GM18505 (cell line): ENCODE measurements around the gene NAV2.

ENCODE experiments used
- ATAC-seq: cut with Tn5 transposase; IDR thresholded peaks from one replicate; pipeline ENCODE4 v1.9.1; 2021; ENCODE audit not compliant: unreplicated experiment
- POLR2A ChIP-seq: IDR thresholded peaks from 4 replicates; pipeline ENCODE4 v1.6.1; 2011; ENCODE audit warnings: borderline replicate concordance; ENCODE audit not compliant: insufficient read depth, insufficient read length; ENCODE audit errors: extremely low read depth

The NAV2 gene

DNA sequence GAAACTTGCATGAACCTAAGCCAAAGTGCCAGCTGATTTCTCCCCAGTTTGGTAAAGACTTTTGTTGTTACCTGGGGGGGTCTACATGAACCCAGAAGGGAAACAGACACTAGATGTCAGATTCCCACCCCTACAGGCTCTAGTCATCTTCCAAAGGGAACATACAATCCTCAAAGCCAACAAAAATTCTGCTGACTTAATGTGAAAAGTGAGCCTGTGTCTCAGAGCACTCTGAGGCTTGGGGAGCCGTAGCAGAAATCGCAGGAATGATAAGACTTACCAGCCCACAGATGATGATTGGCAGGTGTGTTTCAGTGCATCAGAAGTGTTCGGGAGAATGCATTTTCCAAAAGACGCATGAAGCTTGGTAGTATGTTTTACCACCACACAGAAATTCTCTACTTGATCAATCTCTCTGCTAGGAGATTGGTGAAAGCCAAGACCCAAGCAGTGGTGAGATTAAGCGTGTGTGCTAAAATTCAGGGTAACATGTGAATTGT is 260.5 kb downstream of the NAV2 start:
- TF ChIP-seq POLR2A, result no peak
- ATAC-seq, result no peak

DNA sequence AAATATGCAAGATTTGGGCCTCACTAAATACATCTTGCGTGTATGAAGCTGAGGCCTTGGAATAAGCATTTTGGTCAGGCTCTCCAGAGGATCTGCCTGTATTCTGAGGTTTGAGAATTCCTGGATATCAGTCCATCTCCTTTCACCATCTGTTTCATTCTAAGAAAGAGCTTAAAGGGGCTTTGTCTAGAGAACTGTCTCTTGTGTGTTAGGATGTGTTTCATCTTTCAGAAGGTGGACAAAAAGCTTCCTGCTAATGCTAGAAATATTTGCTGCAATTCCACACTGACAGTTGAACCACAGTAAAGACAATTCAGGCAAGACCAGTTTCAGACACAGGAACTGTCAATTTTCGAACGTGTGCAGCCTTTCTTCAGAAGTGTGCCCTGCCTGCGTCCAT is 262.2 kb downstream of the NAV2 start:
- TF ChIP-seq POLR2A, result no peak
- no peak for ATAC-seq

DNA sequence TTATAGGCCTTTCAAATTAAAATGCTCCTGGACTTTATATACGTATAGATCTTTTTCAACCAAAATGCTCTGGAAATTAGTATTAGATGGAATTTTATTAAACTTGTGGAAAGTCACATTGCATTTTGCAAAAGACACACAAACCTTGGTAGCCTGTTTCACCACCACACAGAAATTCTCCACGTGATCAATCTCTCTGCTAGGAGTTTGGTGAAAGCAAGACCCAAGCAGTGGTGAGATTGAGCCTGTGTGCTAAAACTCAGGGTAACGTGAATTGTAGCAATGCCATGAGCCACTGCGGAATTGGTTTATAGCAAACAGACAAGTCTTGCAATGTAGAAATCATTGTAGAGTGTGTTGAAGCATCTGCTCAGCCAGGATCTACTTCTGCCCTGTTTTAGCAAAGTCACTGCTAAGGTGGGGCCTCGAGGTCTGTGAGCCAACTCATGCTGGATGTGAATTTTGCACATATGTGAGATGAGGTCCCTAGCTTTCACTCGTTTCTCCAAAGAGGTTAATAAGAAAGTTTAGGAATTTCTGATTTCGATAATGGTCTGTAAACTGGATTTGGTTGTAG is 262.9 kb downstream of the NAV2 start:
- no peak for ATAC-seq
- no peak for TF ChIP-seq POLR2A

DNA sequence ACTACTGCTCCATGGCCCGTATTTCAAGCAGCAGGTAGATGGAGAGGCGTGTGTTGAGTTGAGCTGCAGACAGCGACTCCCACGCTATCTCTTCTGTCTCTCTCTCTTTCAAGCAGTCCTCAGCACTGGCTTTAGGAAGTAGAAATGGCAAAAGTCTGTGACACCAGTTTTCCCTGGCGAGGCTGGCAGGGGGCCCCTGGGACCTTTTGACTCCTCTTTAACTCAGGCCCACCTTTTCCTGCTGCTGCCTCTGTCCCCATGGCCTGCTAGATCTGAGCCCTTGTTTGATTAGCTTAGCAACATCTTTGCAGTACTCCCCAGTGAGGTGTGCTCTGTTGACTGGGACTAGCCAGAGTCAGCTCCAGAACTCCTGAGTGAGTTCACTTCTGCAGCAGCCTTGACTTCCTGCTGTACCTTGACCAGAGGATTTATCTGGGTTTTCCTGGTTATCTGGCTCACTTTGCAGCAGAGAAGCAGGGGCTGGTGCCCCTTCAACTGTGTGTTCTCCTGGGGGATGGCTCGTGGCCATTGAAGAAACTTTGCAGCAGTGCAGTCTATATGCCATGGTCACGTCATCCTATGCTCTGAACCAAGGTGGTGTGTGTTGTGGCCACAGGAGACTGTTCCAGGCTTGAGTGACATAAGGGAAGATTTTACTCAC is 263.8 kb downstream of the NAV2 start:
- TF ChIP-seq POLR2A, result no peak
- no peak for ATAC-seq

DNA sequence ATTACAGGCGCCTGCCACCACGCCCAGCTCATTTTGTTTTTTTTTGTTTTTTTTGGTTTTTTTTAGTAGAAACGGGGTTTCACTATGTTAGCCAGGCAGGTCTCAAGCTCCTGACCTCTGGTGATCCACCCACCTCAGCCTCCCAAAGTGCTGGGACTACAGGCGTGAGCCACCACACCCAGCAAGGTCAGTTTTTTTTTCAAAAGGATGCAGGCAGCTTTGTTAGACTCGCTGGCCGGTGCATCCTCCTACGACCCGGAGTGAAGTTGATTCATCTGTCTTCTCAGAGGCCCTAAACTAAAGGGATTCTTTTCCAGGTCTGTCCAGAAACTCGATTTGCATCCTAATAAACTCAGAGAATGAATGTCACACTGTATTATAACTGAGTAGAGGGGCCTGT is 265.3 kb downstream of the NAV2 start:
- TF ChIP-seq POLR2A, result no peak
- no peak for ATAC-seq

DNA sequence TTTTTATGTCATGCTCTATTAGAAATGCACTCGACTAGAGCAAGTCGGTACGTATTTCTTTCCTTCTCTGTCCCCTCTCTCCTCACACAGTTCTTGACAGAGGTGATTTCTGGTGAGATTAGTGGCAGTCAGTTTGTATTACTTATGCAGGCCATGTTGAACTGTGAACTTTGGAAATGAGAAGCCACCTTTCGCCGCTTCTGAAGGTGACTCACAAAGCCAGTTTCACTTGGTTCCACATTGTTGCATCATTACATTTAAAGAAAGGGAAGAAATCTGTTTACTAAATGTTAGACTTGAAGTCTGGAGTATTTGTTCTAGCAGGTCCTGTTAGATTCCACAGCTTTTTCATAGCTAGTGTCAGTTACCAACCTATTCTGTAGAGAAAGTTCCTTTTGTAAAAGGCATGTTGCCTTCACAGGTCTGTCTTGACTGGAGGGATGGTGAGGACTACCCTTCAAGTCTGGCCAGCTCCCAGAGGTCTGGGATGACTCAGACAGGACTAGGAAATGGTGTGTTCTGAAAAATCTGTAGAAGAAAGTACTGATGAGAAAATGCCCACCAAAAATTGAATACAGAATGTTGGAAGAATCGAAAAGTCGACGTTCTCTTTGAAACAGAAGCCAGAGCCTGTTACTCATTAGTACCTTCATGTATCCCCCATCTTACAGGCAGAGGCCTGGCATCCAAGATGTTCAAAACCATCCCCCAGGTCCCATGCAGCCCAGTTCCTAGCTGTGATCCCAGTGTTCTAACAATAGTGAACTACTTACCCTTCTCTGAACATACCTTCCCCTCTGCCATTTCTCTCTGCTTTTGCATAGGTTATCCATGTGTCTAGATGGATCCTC is 266.3 kb downstream of the NAV2 start:
- peak; percentile 77 for ATAC-seq
- TF ChIP-seq POLR2A, result no peak

DNA sequence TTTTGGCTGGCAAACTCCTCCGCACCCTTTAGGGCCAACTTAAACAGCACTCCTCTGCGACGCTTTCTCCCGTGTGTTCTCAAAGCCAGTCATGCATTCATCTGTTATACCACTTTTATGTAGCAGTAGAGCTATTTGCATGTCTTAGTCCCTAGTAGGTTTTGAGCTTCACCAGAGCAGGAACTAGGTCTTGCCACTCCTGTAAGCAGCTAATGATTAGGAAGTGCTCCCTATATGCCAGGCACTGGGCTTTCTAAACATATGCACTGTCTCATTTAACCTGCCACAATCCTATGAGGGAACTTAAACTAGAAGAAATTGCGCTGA is 266.8 kb downstream of the NAV2 start:
- peak; percentile 78 for ATAC-seq
- no peak for TF ChIP-seq POLR2A

DNA sequence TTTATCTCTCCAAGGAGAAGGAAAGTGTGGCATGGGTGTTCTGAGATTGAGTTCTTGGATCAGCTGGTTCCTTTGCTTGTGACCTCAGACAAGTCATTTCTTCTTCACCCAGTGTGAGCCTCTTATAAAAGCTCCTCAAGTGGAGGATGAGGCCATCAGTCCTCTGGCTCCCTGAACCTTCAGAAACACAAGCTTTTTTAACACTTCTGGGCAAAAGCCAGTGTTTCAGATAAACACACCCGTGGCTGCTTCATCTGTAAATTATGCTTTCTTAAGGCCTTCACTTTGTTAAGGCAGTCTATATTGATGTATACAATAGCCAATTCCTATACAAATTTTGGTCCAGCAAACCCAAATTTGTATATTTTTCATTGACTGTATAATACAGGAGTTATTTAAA is 267.8 kb downstream of the NAV2 start:
- no peak for TF ChIP-seq POLR2A
- no peak for ATAC-seq

DNA sequence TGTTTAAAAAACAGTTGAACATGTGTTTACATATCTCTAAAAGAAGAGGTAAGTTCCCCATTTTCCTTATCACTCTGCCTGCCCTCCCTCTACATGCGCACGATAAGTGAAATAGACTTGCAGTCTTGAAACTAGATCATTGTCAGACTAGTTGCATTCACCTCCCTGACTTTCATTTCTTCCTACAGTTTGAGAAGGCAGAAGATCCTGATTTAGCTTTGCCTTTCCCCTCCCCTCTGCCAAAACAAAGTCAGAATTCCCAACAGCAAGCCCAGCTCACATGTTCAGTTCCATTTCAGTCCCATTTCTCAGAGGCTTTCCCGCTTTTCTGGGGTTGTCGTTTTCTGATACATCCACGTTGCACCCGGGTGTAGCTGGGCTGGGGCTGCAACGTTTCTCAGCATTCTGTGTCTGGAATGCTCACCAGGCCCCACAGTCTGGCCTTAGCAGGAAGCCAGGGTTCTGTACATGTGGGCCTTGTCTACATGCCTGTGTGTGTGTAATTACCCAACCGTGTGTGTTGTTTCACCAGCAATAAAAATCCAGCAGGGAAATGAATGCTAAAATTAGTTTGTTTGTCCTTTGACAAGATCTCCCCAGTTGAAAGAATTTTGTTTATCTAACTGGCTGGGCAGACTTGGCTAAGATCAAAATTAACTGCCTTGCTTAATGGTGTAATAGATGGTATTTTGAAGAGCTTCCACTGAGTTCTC is 268.5 kb downstream of the NAV2 start:
- no peak for ATAC-seq
- no peak for TF ChIP-seq POLR2A

DNA sequence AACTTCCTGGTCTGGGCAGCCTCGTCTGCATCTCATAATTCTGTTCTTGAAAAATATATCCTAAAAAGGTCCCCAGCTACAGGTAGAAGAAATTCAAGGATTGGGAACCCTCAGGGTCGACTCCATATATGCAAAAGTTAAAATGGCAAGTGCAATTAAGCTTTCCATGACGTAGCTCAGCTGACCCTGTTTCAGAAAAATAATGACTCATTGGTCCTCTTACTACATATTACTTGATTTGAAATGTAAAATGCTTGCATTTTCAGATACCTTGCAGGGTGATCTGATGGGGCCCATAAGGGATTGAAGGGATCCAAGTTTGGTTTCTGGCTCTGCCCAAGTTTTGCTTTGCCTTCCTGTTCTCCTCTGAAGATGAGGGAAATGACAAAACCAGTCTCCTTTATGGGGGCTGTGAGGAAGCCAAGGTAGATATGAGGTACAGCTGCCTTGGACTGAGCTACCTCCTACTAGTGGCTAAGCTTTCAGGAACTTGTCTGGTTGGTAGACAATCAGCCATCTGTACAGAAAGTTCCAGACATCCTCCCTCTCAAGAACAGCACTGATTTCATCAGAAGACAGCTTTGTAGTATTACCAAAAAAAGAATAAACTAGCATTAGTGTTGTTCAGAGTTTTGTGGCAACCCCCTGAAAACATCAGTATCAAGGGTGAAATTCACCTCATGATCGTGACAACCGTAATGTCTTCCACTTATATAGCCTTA is 270.3 kb downstream of the NAV2 start:
- no peak for ATAC-seq
- no peak for TF ChIP-seq POLR2A

DNA sequence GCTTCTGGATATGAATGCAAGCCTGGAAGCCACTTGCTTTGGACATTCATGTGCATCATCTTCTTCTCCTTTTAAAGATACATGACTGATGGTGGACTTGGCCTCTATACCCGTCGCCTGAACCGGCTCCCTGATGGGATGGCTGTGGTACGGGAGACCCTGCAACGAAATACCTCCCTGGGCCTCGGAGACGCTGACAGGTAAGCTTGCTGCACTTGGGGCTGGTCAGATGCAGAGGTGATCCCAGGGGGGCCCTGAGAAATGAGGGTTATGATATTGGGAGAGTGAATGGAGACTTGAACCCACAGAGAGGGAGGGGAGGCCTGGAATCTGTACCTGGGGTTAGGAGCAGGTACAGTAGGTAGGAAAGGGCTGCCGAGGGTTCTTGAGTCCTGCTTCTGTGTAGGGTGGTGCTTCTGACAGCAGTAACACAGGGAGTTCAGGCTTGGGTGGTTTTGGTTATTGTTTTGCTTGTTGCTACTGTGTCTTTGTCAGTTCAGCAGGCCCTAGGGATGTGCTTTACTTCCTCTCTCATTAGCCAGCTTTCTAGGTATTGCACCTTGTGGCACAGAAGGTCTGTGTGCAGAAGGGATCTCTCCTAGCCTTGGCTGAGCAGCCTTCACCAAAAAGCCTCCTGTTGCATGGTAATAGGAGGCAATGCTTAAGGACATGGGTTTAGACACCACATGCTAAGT is 271.6 kb downstream of the NAV2 start:
- TF ChIP-seq POLR2A, result no peak
- ATAC-seq, result no peak

DNA sequence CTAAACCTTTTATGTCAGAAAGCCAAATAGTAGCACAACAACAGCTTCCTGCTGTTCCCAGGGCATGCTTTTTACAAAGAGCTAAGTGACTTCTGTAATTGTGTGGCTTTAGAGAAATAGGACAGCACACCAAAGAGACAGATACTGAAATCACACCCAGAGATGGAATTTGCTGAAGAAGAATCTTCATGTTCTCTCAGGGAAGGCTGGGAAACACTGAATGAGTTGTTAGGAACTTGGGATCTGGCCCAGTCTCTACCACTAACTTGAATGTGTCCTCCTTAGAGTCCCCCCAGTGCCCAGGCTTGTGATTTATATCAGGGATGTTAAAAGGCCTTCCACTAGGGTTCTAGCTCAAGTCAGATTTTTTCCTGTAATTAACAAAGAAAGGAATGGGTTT is 272.5 kb downstream of the NAV2 start:
- no peak for ATAC-seq
- TF ChIP-seq POLR2A, result no peak

DNA sequence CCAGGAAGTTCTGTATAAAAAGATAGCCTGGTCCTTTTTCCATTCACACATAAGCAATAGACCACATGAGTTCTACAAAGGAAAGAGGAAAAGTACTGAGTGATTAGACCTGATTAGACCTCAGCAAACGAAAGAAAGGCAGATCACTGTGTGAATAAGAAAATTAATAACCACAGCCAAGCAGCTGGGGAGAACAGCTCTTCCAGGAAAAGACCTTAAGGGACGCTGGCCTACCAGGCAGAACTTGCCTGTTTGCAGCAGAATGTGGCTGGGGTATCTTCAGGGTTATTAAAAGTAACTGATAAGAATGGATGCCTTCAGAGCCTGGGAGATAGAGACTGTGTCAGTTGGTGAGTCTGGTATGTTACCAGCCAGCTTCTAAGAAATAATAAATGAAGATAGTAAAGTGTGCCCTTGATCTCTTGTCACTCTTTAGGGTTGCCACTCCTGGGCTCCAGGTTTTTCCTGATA is 274.7 kb downstream of the NAV2 start:
- no peak for ATAC-seq
- TF ChIP-seq POLR2A, result no peak

DNA sequence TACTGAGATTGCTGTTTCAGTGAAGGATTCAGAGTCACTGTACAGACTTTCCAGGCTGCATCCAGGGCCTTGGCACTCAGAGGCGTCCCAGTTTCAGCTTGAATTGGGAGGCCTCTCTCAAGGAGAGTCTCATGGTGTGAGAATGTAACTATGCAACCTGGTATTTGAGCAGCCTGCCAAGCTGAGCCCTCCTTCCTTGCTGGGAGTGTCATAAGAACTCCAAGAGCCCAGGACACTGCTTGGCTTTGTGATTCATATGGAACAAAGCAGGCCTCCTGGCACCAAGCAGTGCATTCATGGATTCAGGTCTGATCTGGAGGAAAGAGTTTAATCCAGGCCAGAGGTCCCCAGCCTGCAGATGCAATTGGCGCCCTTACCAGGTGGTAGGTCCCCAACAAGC is 276.0 kb downstream of the NAV2 start:
- no peak for ATAC-seq
- TF ChIP-seq POLR2A, result no peak
